Stimulated activated CD4-positive, alpha-beta T cell treated with anti-CD3 and anti-CD28 coated beads, Interleukin-15, amount 100 ng/mL, for 48 hours (primary cell): ENCODE data around the gene SPDYE1.
"Not testable (repeated sequence)": the region's sequence is repeated elsewhere in the genome, so short reads cannot be mapped to it uniquely, and the experiment has no call there.

ENCODE experiments used
- DNase-seq, 2 donors: peaks; one replicate each; pipeline ENCODE4 v3.0.0-alpha.2; 2020; ENCODE audit warnings: low read depth in 2 of 2

SPDYE1 gene, protein sequence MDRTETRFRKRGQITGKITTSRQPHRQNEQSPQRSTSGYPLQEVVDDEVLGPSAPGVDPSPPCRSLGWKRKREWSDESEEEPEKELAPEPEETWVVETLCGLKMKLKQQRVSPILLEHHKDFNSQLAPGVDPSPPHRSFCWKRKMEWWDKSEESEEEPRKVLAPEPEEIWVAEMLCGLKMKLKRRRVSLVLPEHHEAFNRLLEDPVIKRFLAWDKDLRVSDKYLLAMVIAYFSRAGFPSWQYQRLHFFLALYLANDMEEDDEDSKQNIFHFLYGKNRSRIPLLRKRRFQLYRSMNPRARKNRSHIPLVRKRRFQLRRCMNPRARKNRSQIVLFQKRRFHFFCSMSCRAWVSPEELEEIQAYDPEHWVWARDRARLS

DNA sequence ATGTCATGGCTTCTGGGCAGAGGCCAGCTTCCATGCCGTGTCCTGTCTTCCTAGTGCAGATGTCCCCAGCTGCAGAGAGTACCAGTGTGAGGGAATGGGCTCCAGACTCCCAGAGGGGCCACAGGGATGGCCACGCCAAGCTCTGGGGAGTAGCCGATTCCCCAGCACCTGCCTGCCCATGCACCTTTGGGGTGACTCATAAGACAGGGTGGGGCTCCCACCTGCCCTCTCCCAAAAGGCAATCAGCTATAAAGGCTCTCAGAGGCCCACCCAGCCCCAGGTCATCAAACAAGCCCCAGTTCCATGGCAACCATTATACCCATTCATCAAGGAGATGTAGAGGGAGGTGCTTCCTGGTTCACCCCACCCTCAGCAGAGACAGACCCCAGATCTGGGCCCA is at the start of gene SPDYE1:
Gene SPDYE1, plus strand, starts transcription at position 366 of the 400 bp plus-strand sequence. CDS start 2,053 bp downstream, outside the sequence.
- not testable (repeated sequence) for DNase-seq

DNA sequence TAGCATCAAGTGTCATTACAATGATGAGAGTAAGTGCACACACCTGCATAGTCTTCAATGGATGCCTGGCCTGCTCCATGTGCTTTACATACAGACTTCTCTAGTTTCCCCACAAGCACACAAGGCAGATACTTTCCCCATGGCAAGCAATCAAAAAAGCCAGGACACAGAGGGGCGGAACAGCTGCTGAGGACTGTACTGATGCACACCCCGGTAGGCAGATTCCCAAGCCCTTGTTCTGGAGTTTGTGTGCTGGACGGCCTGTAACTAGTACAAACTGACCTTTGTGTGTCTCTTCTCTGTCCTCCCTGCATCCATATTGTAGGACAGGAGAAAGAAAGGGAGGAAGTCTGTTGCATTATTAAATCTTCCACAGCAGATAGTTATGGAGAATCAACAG is 45.7 kb upstream of the SPDYE1 start:
- DNase-seq: no peak

- DNase-seq: no peak
Measured at GRCh38 chr7:43953071-43953470, 44.6 kb upstream of the SPDYE1 start.

GRCh38 chr7:43954524-43955228 is 43.0 kb upstream of the SPDYE1 start:
- DNase-seq: no peak

DNA sequence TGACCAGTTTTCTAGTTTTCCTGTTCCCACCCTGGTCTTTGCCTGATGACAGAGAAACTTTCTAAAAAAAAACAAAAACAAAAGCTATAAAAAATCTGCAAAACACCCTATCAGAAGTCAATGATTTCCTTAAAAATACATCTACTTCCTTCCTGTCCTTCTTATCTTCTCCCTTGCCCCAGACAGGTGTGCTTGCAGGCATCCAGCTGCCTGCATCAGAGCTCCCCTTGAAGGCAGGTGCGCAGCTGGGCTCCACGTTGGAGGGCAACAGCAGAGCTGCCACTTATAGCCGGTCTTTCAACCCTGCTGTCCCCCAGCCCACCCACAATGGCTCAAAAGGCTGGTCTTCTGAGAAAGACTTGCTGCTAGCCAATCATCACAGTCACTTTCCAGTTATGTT is 41.7 kb upstream of the SPDYE1 start:
- DNase-seq: no peak

DNA sequence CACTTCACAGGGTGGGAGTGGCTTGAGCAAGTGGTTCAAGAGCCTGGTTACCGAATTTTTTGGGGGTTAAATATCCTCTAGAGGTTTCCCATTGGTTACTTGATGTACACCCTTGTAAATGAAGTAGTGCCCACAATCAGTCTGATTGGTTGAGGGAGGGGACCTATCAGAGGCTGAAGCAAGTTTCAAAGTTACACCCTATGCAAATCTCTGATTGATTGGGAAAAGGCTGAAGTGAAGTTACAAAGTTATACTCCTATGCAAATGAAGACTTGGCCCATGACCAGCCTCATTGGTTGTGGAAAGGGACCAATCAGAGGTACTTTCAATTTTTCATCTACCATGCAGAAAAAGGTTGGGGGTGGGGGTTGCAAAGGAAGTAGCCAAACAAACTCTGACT is 36.8 kb upstream of the SPDYE1 start:
- no peak for DNase-seq

GRCh38 chr7:43966392-43966791 is 31.3 kb upstream of the SPDYE1 start:
- DNase-seq: not testable (repeated sequence)

DNA sequence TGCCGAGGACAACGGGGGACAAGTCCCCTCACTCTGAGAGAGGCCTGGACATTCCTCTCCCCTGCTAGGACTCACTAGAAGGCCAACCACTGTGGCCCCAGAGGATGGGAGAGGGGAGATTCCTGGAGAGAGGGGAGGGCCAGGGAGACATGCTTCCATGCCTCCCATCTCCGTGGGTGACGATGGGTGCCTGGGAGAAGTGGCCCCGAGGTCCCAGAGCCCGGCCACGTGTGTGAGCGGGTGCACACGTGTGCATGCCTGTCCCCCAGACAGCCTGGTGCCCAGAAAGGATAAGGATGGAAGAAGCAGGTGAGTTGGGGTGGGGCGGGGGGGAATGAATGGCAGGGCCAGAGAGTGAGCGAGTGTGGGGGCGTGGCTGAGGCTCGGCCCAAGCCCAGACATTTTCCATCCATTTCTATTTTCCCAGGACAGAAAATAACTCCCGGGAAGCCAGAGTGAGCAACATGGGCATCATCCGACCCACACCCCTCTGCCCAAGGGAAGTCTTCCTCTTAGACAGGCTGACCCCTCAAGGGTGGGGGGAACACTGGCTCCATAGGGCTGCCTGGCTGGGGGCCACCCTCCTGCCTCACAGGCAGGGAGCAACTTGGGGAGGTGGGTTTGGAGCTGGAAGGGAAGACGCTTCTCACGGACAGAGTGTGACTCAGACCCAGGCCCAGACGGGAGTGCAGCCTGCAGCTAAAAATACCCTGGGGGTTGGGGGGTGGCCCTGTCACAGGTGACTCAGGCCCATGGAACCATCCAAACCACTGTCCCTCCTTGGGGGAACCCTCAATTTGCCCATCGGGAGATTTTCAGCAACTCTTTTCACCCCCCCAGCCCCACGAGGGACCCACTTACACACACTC is 29.3 kb upstream of the SPDYE1 start:
- DNase-seq: not testable (repeated sequence)

GRCh38 chr7:43969586-43969985 is 28.1 kb upstream of the SPDYE1 start:
- not testable (repeated sequence) for DNase-seq

- DNase-seq: not testable (repeated sequence)
Measured at GRCh38 chr7:43970698-43971097, 27.0 kb upstream of the SPDYE1 start.

DNA sequence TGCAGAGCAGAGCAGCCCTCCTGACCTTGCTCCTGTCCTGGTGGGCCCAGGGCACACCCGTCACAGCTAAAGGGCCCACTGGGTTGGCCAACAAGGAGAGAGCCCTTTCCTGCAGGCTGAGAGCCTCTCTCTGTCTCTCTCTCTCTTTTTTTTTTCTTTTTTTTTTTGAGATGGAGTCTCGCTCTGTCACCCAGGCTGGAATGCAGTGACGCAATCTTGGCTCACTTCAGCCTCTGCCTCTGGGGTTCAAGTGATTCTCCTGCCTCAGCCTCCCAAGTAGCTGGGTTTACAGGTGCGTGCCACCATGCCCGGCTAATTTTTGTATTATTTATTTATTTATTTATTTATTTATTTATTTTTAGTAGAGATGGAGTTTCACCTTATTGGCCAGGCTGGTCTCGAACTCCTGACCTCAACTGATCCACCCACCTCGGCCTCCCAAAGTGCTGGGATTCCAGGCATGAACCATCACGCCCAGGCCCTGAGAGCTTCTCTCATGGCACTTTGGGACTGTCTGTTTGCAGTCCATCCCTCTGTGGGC is 23.6 kb upstream of the SPDYE1 start:
- DNase-seq: not testable (repeated sequence)

GRCh38 chr7:43974725-43975482 is 22.8 kb upstream of the SPDYE1 start:
- not testable (repeated sequence) for DNase-seq

- DNase-seq: no peak
Measured at GRCh38 chr7:43977525-43977924, 20.2 kb upstream of the SPDYE1 start.

DNA sequence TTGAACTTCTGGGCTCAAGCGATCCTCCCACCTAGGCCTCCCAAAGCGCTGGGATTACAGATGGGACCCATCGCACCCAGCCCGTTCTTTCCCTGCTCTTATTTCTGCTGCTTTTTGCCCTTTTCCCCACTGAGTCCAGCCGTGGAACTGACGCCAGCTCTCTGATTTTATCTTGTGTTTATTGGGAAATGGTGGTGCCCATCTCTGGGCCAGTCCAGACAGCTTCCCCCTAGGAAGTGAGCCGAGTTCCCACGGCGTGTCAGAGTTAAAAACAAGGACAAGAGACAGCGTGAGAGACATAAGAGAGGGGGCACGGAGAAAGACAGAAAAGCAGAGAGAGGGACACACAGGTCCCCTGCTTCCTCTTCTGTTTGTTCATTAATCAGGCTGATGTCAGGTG is 19.6 kb upstream of the SPDYE1 start:
- DNase-seq: not testable (repeated sequence)

- DNase-seq: not testable (repeated sequence)
Measured at GRCh38 chr7:43982848-43983247, 14.8 kb upstream of the SPDYE1 start.

DNA sequence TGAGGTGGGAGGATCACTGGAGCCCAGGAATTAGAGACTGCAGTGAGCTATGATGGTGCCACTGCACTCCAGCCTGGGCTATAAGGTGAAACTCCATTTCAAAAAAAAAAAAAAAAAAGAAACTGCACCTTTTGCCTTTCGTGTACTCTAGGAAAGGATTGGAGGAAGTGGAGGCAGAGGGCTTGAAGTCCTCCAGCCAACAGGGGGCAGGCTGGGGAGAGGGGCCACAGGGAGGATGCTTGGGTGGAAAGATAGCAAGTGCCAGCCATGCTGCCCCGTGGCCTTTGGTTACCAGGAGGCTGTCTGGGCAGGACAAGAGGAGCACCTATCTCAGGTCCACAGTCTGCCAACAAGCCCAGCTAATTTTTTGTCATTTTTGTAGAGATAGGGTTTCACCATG is 14.0 kb upstream of the SPDYE1 start:
- DNase-seq: not testable (repeated sequence)

- DNase-seq: peak; percentile 77 to 82
Measured at GRCh38 chr7:43985904-43986864, 11.5 kb upstream of the SPDYE1 start.

GRCh38 chr7:43987476-43987875 is 10.2 kb upstream of the SPDYE1 start:
- not testable (repeated sequence) for DNase-seq

DNA sequence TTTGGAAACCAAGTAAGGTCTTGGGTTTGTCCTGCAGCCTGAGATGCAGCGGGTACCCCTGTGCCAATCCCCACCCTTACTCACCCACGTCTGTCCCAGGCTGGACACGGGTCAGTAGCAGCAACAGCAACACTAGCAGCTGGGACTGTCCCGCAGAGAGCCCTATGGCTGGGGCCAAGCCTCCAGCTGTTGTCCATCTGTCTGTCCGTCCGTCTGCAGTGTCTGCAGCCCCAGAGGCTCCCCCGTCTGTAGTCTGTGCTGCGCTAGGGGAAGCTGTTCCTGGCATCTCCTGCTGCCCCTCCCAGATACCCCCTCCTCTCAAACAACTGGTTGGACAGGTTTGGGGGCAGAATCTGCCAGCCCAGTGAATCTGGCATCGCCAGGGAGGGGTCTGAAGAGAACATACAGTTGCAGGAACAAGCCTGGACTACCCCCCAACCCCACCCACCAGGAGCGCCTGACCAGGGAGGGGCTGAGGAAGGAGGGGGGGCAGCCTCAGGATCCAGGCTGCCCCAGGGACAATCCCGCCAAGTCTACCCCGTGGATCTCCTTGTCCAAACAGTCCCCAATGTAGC is 7.6 kb upstream of the SPDYE1 start:
- not testable (repeated sequence) for DNase-seq
